Spinal cord (tissue), 10 donors: ENCODE measurements around the gene CLDN18. TPM values are rescaled to one million over a fixed set of nuclear protein-coding genes. Genes with fewer than 3 reads are reported as not detected.

Experiments
- DNase-seq, 6 donors: peaks; one replicate each; pipeline versions ENCODE4 v3.0.0 to v3.0.0-alpha.2; 2013 to 2015; ENCODE audit warnings: low spot score in 6 of 6, low read depth in 4 of 6
- H3K27ac ChIP-seq: one replicate; pipeline ENCODE4 v1.5.1; 2013; ENCODE audit warnings: low read depth, low read length, control low read depth
- H3K27me3 ChIP-seq: one replicate; pipeline ENCODE4 v1.6.1; 2013; ENCODE audit warnings: low read length; ENCODE audit not compliant: control insufficient read depth, insufficient read depth
- H3K36me3 ChIP-seq: one replicate; pipeline ENCODE4 v1.6.1; 2013; ENCODE audit warnings: low read length; ENCODE audit not compliant: control insufficient read depth, insufficient read depth
- H3K4me1 ChIP-seq: one replicate; pipeline ENCODE4 v1.6.1; 2013; ENCODE audit warnings: low read length; ENCODE audit not compliant: control insufficient read depth, insufficient read depth
- H3K4me3 ChIP-seq: one replicate; pipeline ENCODE4 v1.5.1; 2013; ENCODE audit warnings: low read depth, low read length, control low read depth
- H3K9me3 ChIP-seq: one replicate; pipeline ENCODE4 v1.6.1; 2013; ENCODE audit warnings: low read length; ENCODE audit not compliant: control insufficient read depth, insufficient read depth
- WGBS: methylation state at CpG from one replicate; pipeline ENCODE4 v1.1.5; 2013; ENCODE audit warnings: missing lambda C conversion rate; ENCODE audit not compliant: insufficient coverage; 5-methylcytosine and 5-hydroxymethylcytosine counted together
- polyA plus RNA-seq, 2 donors: library from polyadenylated mRNA; unstranded; fragments of 120-200 nt; gene quantifications; one replicate each; pipeline ENCODE4 v1.2.1, GENCODE V29; 2013; ENCODE audit not compliant: insufficient read length in 2 of 2
- total RNA-seq, 2 donors: library from RNA; depleted of rRNA in 1 of 2; stranded (reverse); fragments of 120-200 nt in 1 of 2; fragments of >200 nt in 1 of 2; gene quantifications; one replicate each; pipeline versions ENCODE4 v1.2.3 to v1.2.4, GENCODE V29; 2013 to 2014
- donor health status: healthy.

Gene CLDN18
- total and polyA plus RNA-seq, 4 donors = 0.20 to 1.3 (median 0.44) TPM; not detected in 1

- DNase-seq = no peak
- H3K4me3 ChIP-seq = no peak overlapping the region
- no peaks in the 10 kb centered on the region for H3K9me3 ChIP-seq
- H3K36me3 ChIP-seq = no peaks in the 10 kb centered on the region
- no peak overlapping the region for H3K27ac ChIP-seq
- H3K4me1 ChIP-seq = no peaks in the 10 kb centered on the region
- H3K27me3 ChIP-seq = no peaks in the 10 kb centered on the region
- 96% methylated on average over 3 of the region's 3 CpGs for WGBS
These were observed 9.5 kb downstream of the CLDN18 start for GRCh38 chr3:138019281-138020069.

DNA sequence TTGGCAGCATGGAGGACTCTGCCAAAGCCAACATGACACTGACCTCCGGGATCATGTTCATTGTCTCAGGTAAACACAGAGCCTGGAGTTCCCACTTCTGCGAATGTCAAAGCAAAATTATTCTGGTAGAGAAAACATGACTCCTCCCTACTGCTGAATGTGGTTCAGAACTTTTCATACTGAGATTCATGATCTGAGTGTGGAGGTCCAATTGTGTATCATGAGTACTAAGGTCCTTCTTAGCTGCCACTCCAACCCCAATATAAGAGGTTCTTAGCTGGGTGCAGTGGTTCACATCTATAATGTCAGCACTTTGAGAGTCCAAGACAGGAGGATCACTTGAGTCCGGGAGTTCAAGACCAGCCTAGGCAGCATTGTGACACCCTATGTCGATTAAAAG is 13.8 kb downstream of the CLDN18 start:
- Histone ChIP-seq H3K36me3 (no peaks in the 10 kb centered on the region), H3K27me3 (no peaks in the 10 kb centered on the region), H3K4me1 (no peaks in the 10 kb centered on the region), H3K27ac (no peak overlapping the region), H3K4me3 (no peak overlapping the region), H3K9me3 (no peaks in the 10 kb centered on the region)
- WGBS = 100% methylated on average over 1 of the region's 4 CpGs
- no peak for DNase-seq

- Histone ChIP-seq H3K27me3 (no peaks in the 10 kb centered on the region), H3K27ac (no peak overlapping the region), H3K9me3 (no peaks in the 10 kb centered on the region), H3K36me3 (no peaks in the 10 kb centered on the region), H3K4me1 (no peaks in the 10 kb centered on the region), H3K4me3 (no peak overlapping the region)
- DNase-seq = no peak
These were observed 15.6 kb downstream of the CLDN18 start for GRCh38 chr3:138025553-138025952.

GRCh38 chr3:138027821-138028220 is 17.9 kb downstream of the CLDN18 start:
- DNase-seq = no peak
- Histone ChIP-seq H3K36me3 (no peaks in the 10 kb centered on the region), H3K9me3 (no peaks in the 10 kb centered on the region), H3K27ac (no peak overlapping the region), H3K27me3 (no peaks in the 10 kb centered on the region), H3K4me1 (no peaks in the 10 kb centered on the region), H3K4me3 (no peak overlapping the region)
- 100% methylated on average over 4 of the region's 5 CpGs for WGBS

DNA sequence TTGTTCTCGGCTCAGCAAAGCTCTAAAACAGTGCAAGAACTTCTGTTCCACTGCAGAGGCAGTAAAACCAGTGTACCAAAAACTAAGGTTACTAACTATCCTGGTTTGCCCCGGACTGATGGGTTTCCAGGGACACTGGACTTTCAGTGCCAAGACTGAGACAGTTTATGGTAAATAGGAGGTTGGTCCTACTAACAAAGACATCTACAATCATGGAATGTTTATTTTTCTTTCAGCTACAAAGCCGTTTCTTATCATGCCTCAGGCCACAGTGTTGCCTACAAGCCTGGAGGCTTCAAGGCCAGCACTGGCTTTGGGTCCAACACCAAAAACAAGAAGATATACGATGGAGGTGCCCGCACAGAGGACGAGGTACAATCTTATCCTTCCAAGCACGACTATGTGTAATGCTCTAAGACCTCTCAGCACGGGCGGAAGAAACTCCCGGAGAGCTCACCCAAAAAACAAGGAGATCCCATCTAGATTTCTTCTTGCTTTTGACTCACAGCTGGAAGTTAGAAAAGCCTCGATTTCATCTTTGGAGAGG is 20.8 kb downstream of the CLDN18 start:
- WGBS = 92% methylated on average over 8 of the region's 11 CpGs
- Histone ChIP-seq H3K4me1 (no peaks in the 10 kb centered on the region), H3K27me3 (no peaks in the 10 kb centered on the region), H3K27ac (no peak overlapping the region), H3K9me3 (no peaks in the 10 kb centered on the region), H3K36me3 (no peaks in the 10 kb centered on the region), H3K4me3 (no peak overlapping the region)
- DNase-seq = no peak

DNA sequence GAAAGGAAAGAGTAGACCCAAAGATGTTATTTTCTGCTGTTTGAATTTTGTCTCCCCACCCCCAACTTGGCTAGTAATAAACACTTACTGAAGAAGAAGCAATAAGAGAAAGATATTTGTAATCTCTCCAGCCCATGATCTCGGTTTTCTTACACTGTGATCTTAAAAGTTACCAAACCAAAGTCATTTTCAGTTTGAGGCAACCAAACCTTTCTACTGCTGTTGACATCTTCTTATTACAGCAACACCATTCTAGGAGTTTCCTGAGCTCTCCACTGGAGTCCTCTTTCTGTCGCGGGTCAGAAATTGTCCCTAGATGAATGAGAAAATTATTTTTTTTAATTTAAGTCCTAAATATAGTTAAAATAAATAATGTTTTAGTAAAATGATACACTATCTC is 21.6 kb downstream of the CLDN18 start:
- Histone ChIP-seq H3K9me3 (no peaks in the 10 kb centered on the region), H3K27me3 (no peaks in the 10 kb centered on the region), H3K4me3 (no peak overlapping the region), H3K4me1 (no peaks in the 10 kb centered on the region), H3K27ac (no peak overlapping the region), H3K36me3 (no peaks in the 10 kb centered on the region)
- WGBS = no CpG with 5 or more reads among the region's 3 CpGs
- no peak for DNase-seq

DNA sequence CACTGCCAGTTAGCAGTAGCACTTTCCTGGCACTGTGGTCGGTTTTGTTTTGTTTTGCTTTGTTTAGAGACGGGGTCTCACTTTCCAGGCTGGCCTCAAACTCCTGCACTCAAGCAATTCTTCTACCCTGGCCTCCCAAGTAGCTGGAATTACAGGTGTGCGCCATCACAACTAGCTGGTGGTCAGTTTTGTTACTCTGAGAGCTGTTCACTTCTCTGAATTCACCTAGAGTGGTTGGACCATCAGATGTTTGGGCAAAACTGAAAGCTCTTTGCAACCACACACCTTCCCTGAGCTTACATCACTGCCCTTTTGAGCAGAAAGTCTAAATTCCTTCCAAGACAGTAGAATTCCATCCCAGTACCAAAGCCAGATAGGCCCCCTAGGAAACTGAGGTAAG is 22.6 kb downstream of the CLDN18 start:
- H3K4me1 ChIP-seq = no peaks in the 10 kb centered on the region
- H3K27me3 ChIP-seq = no peaks in the 10 kb centered on the region
- 93% methylated on average over 3 of the region's 3 CpGs for WGBS
- no peaks in the 10 kb centered on the region for H3K9me3 ChIP-seq
- no peak overlapping the region for H3K4me3 ChIP-seq
- no peak overlapping the region for H3K27ac ChIP-seq
- no peaks in the 10 kb centered on the region for H3K36me3 ChIP-seq
- DNase-seq = no peak

GRCh38 chr3:138033202-138033691 is 23.3 kb downstream of the CLDN18 start:
- DNase-seq = no peak
- no peak overlapping the region for H3K4me3 ChIP-seq
- H3K36me3 ChIP-seq = no peaks in the 10 kb centered on the region
- no CpG with 5 or more reads among the region's 2 CpGs for WGBS
- no peaks in the 10 kb centered on the region for H3K27me3 ChIP-seq
- no peaks in the 10 kb centered on the region for H3K4me1 ChIP-seq
- no peaks in the 10 kb centered on the region for H3K9me3 ChIP-seq
- H3K27ac ChIP-seq = no peak overlapping the region

- no peaks in the 10 kb centered on the region for H3K27me3 ChIP-seq
- H3K4me3 ChIP-seq = no peak overlapping the region
- H3K9me3 ChIP-seq = no peaks in the 10 kb centered on the region
- no peak overlapping the region for H3K27ac ChIP-seq
- WGBS = 100% methylated on average over 1 of the region's 1 CpG
- H3K4me1 ChIP-seq = no peaks in the 10 kb centered on the region
- no peaks in the 10 kb centered on the region for H3K36me3 ChIP-seq
- DNase-seq = no peak
These were observed 25.0 kb downstream of the CLDN18 start for GRCh38 chr3:138034918-138035317.

- H3K4me3 ChIP-seq = no peak overlapping the region
- no peaks in the 10 kb centered on the region for H3K27me3 ChIP-seq
- no peaks in the 10 kb centered on the region for H3K9me3 ChIP-seq
- H3K4me1 ChIP-seq = no peaks in the 10 kb centered on the region
- WGBS = 71% methylated on average over 1 of the region's 3 CpGs
- H3K36me3 ChIP-seq = no peaks in the 10 kb centered on the region
- no peak for DNase-seq
- no peak overlapping the region for H3K27ac ChIP-seq
These were observed 26.6 kb downstream of the CLDN18 start for GRCh38 chr3:138036572-138036971.
